H1 (cell line): ENCODE data around the gene TAS1R3. TPM values are rescaled to one million over a fixed set of nuclear protein-coding genes. Genes with fewer than 3 reads are reported as not detected.

Source experiments
- CTCF ChIA-PET: fragments of 300-600 bp; sonication (Branson Sonifier 250); formaldehyde crosslinking; loops from one replicate; lab custom pipeline; 2021; ENCODE audit not compliant: partially characterized antibody; lab: Charles Lee
- POLR2A ChIA-PET: fragments of 300-600 bp; sonication (Branson Sonifier 250); formaldehyde crosslinking; loops from one replicate; lab custom pipeline; 2021; ENCODE audit warnings: inconsistent platforms; ENCODE audit not compliant: partially characterized antibody; lab: Charles Lee
- DNase-seq, 2 experiments: peaks; one replicate each; pipeline versions ENCODE4 v3.0.0 to v3.0.0-alpha.2; 2010 to 2022; ENCODE audit warnings: low spot score in 2 of 2, low read depth in 1 of 2, mixed read lengths in 1 of 2
- FAIRE-seq: peaks from 2 replicates; lab custom pipeline; 2011; peaks lifted over from hg19 to GRCh38; lab: Jason Lieb, UNC
- H2AFZ ChIP-seq: 2 replicates; pipeline ENCODE4 v1.8.1; 2012; ENCODE audit warnings: low read length, inconsistent platforms
- H2AK5ac ChIP-seq: 2 replicates; pipeline ENCODE4 v1.6.1; 2013; ENCODE audit warnings: low read depth, low read length
- H2BK120ac ChIP-seq: replicated peaks from 2 replicates; pipeline ENCODE3; 2013; ENCODE audit warnings: low read depth, low read length, inconsistent platforms
- H2BK12ac ChIP-seq: 2 replicates; pipeline ENCODE4 v1.6.1; 2013; ENCODE audit warnings: low read depth, low read length
- H2BK15ac ChIP-seq: 2 replicates; pipeline ENCODE4 v1.6.1; 2013; ENCODE audit warnings: low read length
- H2BK20ac ChIP-seq: 2 replicates; pipeline ENCODE4 v1.6.1; 2013; ENCODE audit warnings: low read length
- H2BK5ac ChIP-seq: 2 replicates; pipeline ENCODE4 v1.6.1; 2013; ENCODE audit warnings: low read depth, low read length
- H3K14ac ChIP-seq: 2 replicates; pipeline ENCODE4 v1.6.1; 2013; ENCODE audit warnings: inconsistent platforms; ENCODE audit not compliant: insufficient read length
- H3K18ac ChIP-seq: 2 replicates; pipeline ENCODE4 v1.6.1; 2013; ENCODE audit warnings: low read length; ENCODE audit errors: extremely low read depth
- H3K23ac ChIP-seq: 2 replicates; pipeline ENCODE4 v1.6.1; 2013; ENCODE audit warnings: inconsistent platforms; ENCODE audit not compliant: insufficient read length
- H3K23me2 ChIP-seq: 2 replicates; pipeline ENCODE4 v1.6.1; 2013; ENCODE audit warnings: low read depth, low read length
- H3K27ac ChIP-seq: 2 replicates; pipeline ENCODE4 v1.6.1; 2011; ENCODE audit warnings: low read depth, low read length, inconsistent platforms
- H3K27me3 ChIP-seq, 4 experiments: replicated peaks in 1 of 4; 1 replicate in 1 of 4; 2 replicates in 3 of 4; pipeline versions ENCODE4 v1.6.1 to v1.8.1; 2011 to 2013; ENCODE audit warnings: low read length in 3 of 4, mild to moderate bottlenecking in 3 of 4, inconsistent platforms in 2 of 4, mixed read lengths in 2 of 4, moderate library complexity in 1 of 4; ENCODE audit not compliant: control insufficient read depth in 3 of 4, insufficient read depth in 3 of 4; ENCODE audit errors: extremely low read depth in 1 of 4
- H3K36me3 ChIP-seq, 4 experiments: 2 replicates each; pipeline versions ENCODE4 v1.6.1 to v1.8.1; 2011 to 2013; ENCODE audit warnings: mild to moderate bottlenecking in 4 of 4, low read length in 3 of 4, moderate library complexity in 2 of 4, control low read depth in 1 of 4, inconsistent platforms in 1 of 4; ENCODE audit not compliant: insufficient read depth in 4 of 4, control insufficient read depth in 2 of 4
- H3K4ac ChIP-seq: replicated peaks from 2 replicates; pipeline ENCODE3; 2013; ENCODE audit warnings: low read length, low read depth, mixed read lengths, inconsistent platforms; ENCODE audit not compliant: insufficient read length
- H3K4me1 ChIP-seq, 4 experiments: replicated peaks in 1 of 4; 1 replicate in 1 of 4; 2 replicates in 3 of 4; pipeline versions ENCODE4 v1.6.1 to v1.8.1; 2011 to 2013; ENCODE audit warnings: low read length in 3 of 4, inconsistent platforms in 2 of 4, mixed read lengths in 1 of 4; ENCODE audit not compliant: insufficient read depth in 4 of 4, control insufficient read depth in 3 of 4
- H3K4me2 ChIP-seq, 2 experiments: 2 replicates each; pipeline versions ENCODE4 v1.6.1 to v1.8.1; 2011 to 2013; ENCODE audit warnings: low read depth in 2 of 2, low read length in 2 of 2, control low read depth in 1 of 2, inconsistent platforms in 1 of 2, mild to moderate bottlenecking in 1 of 2; ENCODE audit not compliant: insufficient read depth in 1 of 2
- H3K4me3 ChIP-seq, 4 experiments: fragments of 200-600, 300-600 bp in 1 of 4; sonication (generic), shearing (Covaris generic), sonication (Bioruptor Twin) in 1 of 4; 2 replicates each; pipeline versions ENCODE4 v1.5.1 to v1.8.1; 2011 to 2016; ENCODE audit warnings: low read length in 4 of 4, low read depth in 3 of 4, control low read depth in 2 of 4, inconsistent platforms in 2 of 4, mild to moderate bottlenecking in 2 of 4, mixed read lengths in 1 of 4, moderate library complexity in 1 of 4; ENCODE audit not compliant: insufficient read depth in 2 of 4; ENCODE audit errors: extremely low read depth in 1 of 4
- H3K56ac ChIP-seq: replicated peaks from 2 replicates; pipeline ENCODE3; 2013; ENCODE audit warnings: low read depth, mild to moderate bottlenecking, mixed read lengths, low read length, inconsistent platforms; ENCODE audit not compliant: insufficient read length
- H3K79me1 ChIP-seq: 2 replicates; pipeline ENCODE4 v1.6.1; 2013; ENCODE audit warnings: low read depth, low read length, control low read depth
- H3K79me2 ChIP-seq, 2 experiments: 2 replicates each; pipeline versions ENCODE4 v1.6.1 to v1.8.1; 2012 to 2013; ENCODE audit warnings: low read length in 2 of 2, mild to moderate bottlenecking in 2 of 2, inconsistent platforms in 1 of 2; ENCODE audit not compliant: insufficient read depth in 2 of 2, control insufficient read depth in 1 of 2
- H3K9ac ChIP-seq, 4 experiments: replicated peaks in 1 of 4; 1 replicate in 1 of 4; 2 replicates in 3 of 4; pipeline versions ENCODE4 v1.6.1 to v1.8.1; 2011 to 2013; ENCODE audit warnings: low read depth in 3 of 4, low read length in 3 of 4, control low read depth in 2 of 4, mild to moderate bottlenecking in 2 of 4, moderate library complexity in 2 of 4, inconsistent platforms in 1 of 4; ENCODE audit errors: extremely low read depth in 1 of 4
- H3K9me3 ChIP-seq, 2 experiments: 2 replicates each; pipeline versions ENCODE4 v1.6.1 to v1.8.1; 2012 to 2013; ENCODE audit warnings: mild to moderate bottlenecking in 2 of 2, moderate library complexity in 2 of 2, control low read depth in 1 of 2, inconsistent platforms in 1 of 2, low read depth in 1 of 2, low read length in 1 of 2, mixed read lengths in 1 of 2; ENCODE audit not compliant: insufficient read depth in 2 of 2
- H4K20me1 ChIP-seq, 2 experiments: replicated peaks in 1 of 2; 2 replicates each; pipeline versions ENCODE3 to v1.8.1; 2011 to 2013; ENCODE audit warnings: inconsistent platforms in 2 of 2, low read length in 2 of 2, mild to moderate bottlenecking in 1 of 2; ENCODE audit not compliant: insufficient read depth in 2 of 2, control insufficient read depth in 1 of 2
- H4K5ac ChIP-seq: 2 replicates; pipeline ENCODE4 v1.6.1; 2013; ENCODE audit warnings: low read length, low read depth, mixed read lengths, inconsistent platforms; ENCODE audit not compliant: insufficient read length
- H4K8ac ChIP-seq: 2 replicates; pipeline ENCODE4 v1.8.0; 2013; ENCODE audit warnings: mild to moderate bottlenecking, moderate library complexity, low read length, inconsistent platforms; ENCODE audit not compliant: insufficient read depth; ENCODE audit errors: extremely low read depth
- H4K91ac ChIP-seq: replicated peaks from 2 replicates; pipeline ENCODE3; 2013; ENCODE audit warnings: low read length, mixed read lengths, inconsistent platforms; ENCODE audit not compliant: insufficient read length
- ASH2L ChIP-seq: fragments of 200-600, 300-600 bp; sonication (generic); IDR thresholded peaks from one replicate; pipeline ENCODE4 v1.7.1; 2017; ENCODE audit warnings: low read length
- MAX ChIP-seq: IDR thresholded peaks from 2 replicates; pipeline ENCODE4 v1.6.1; 2012; ENCODE audit warnings: inconsistent platforms
- POLR2AphosphoS5 ChIP-seq: IDR thresholded peaks from 2 replicates; pipeline ENCODE4 v1.6.1; 2011; ENCODE audit warnings: low read depth, low read length
- RAD21 ChIP-seq, 2 experiments: IDR thresholded peaks in 1 of 2; conservative IDR thresholded peaks in 1 of 2; 2 replicates each; pipeline ENCODE4 v1.6.1; 2011; ENCODE audit warnings: low read depth in 2 of 2, low read length in 2 of 2, improper control_type of control experiment in 1 of 2, inconsistent platforms in 1 of 2, mild to moderate bottlenecking in 1 of 2, moderate library complexity in 1 of 2
- RBBP5 ChIP-seq: IDR thresholded peaks from 2 replicates; pipeline ENCODE4 v1.7.1; 2012; ENCODE audit warnings: low read depth, mild to moderate bottlenecking, inconsistent platforms, low read length, moderate library complexity, borderline replicate concordance
- SIN3A ChIP-seq, 2 experiments: IDR thresholded peaks in 1 of 2; conservative IDR thresholded peaks in 1 of 2; 2 replicates each; pipeline ENCODE4 v1.6.1; 2011 to 2012; ENCODE audit warnings: low read length in 2 of 2, improper control_type of control experiment in 1 of 2, low read depth in 1 of 2, mild to moderate bottlenecking in 1 of 2
- TCF12 ChIP-seq: IDR thresholded peaks from 2 replicates; pipeline ENCODE4 v1.6.1; 2011; ENCODE audit warnings: low read depth, mild to moderate bottlenecking, low read length
- WGBS, 2 experiments: shearing (Covaris generic) in 1 of 2; methylation state at CpG; one replicate each; pipeline versions ENCODE4 v1.1.6 to v1.1.7; 2013 to 2015; ENCODE audit warnings: low lambda C conversion rate in 2 of 2, mixed read lengths in 2 of 2, inconsistent platforms in 1 of 2, low coverage in 1 of 2, missing lambda C conversion rate in 1 of 2; ENCODE audit not compliant: insufficient replicate concordance in 2 of 2, insufficient coverage in 1 of 2, insufficient read length in 1 of 2; ENCODE audit errors: extremely low coverage in 1 of 2, missing lambda C conversion rate in 1 of 2; 5-methylcytosine and 5-hydroxymethylcytosine counted together
- polyA plus RNA-seq, 7 experiments: library from polyadenylated mRNA; depleted of rRNA in 3 of 7; stranded (reverse) in 5 of 7; unstranded in 2 of 7; fragments of >200 nt in 5 of 7; fragments of 200-250 nt in 2 of 7; gene quantifications; 1 replicate in 5 of 7; 2 replicates in 1 of 7; 4 replicates in 1 of 7; pipeline versions ENCODE4 v1.2.1 to v1.2.3, GENCODE V29; 2011 to 2013; ENCODE audit warnings: missing spikeins in 2 of 7, mixed read lengths in 2 of 7
- total RNA-seq: library from RNA; stranded (reverse); fragmentation: NEBNext Ultra II Directional; extraction: Animal tissue kit (Norgen Biotek cat#: 25700); gene quantifications from 2 replicates; pipeline ENCODE4 v1.2.1, GENCODE V29; 2021

Gene TAS1R3
- total and polyA plus RNA-seq, 2 of the 8 experiments (the other 6 are each of a cell fraction or from before 2014, with no cell fraction given) = 0.03 to 0.19 TPM

GRCh38 chr1:1333551-1334241 lies 2.6 kb downstream of the TAS1R3 start:
- Histone ChIP-seq H2AFZ (no peak overlapping the region), H3K4me3 (no peak overlapping the region), H3K18ac (no peak overlapping the region), H2BK20ac (no peak overlapping the region), H2BK12ac (no peak overlapping the region), H3K4me1 (no peaks in the 10 kb centered on the region; a peak in 2 of 7 replicates), H4K5ac (no peak overlapping the region), H4K91ac (no peak overlapping the region), H3K9me3 (peaks cover 0 to 6% of the 10 kb centered on the region in 2 experiments; a peak in 2 of 4 replicates), H2BK15ac (no peak overlapping the region), H2BK5ac (no peak overlapping the region), H3K4me2 (no peak overlapping the region), H3K79me2 (no peaks in the 10 kb centered on the region), H3K56ac (no peak overlapping the region), H2AK5ac (no peak overlapping the region), H2BK120ac (no peak overlapping the region), H3K36me3 (peaks cover 0 to 15% (median 3%) of the 10 kb centered on the region in 4 experiments; a peak in 4 of 8 replicates), H3K14ac (no peak overlapping the region), H4K20me1 (peaks cover 10 to 32% of the 10 kb centered on the region in 2 experiments), H3K23me2 (peaks cover 2% of the 10 kb centered on the region; the same call in 1 of the 2 replicates), H3K27ac (no peak overlapping the region), H3K27me3 (no peaks in the 10 kb centered on the region; a peak in 1 of 7 replicates), H3K79me1 (peaks cover 6% of the 10 kb centered on the region; the same call in 1 of the 2 replicates), H4K8ac (no peak overlapping the region), H3K9ac (no peak overlapping the region), H3K4ac (no peak overlapping the region), H3K23ac (no peak overlapping the region)
- WGBS, 2 experiments = 93% methylated on average over 27 of the region's 36 CpGs; no CpG with 5 or more reads in 1 of the 2 experiments
- DNase-seq = no peak
- TF ChIP-seq SIN3A (conservative IDR thresholded peaks at IDR 0.05 in 1 of 2, IDR thresholded peaks at IDR 0.05 in 1 of 2; ENCODE audit: low read depth in 1 of 2, low read length in 2 of 2) = no peak
- TF ChIP-seq POLR2AphosphoS5 = peak; percentile 39; the same call in 1 of the 2 replicates
- no peak for TF ChIP-seq RAD21 (IDR thresholded peaks at IDR 0.05 in 1 of 2, conservative IDR thresholded peaks at IDR 0.05 in 1 of 2; ENCODE audit: low read depth in 2 of 2, low read length in 2 of 2)
- TF ChIP-seq ASH2L = no peak
- no peak for TF ChIP-seq TCF12
- no peak for TF ChIP-seq MAX
- TF ChIP-seq RBBP5 = no peak
- CTCF ChIA-PET = interaction anchor here (1.6 to 2.2 kb wide), 2 partner anchors 38 to 42 kb away, joined by 5 read pairs; no protein-coding TSS in a partner anchor
- POLR2A ChIA-PET = interaction anchor here (1.1 to 9.0 kb wide), 14 partner anchors 7 to 66 kb away, joined by 3 to 134 read pairs (median 4); partner anchors contain the start of genes AURKAIP1, CCNL2 and DVL1
- no peak for FAIRE-seq
